KG1 (cell line): ENCODE results near the gene PIKFYVE.
"Not testable (repeated sequence)": the region's sequence is repeated elsewhere in the genome, so short reads cannot be mapped to it uniquely, and the experiment has no call there.

Source experiments
- DNase-seq: peaks from one replicate; lab custom pipeline; 2025; lab: John Stamatoyannopoulos, UW

The PIKFYVE gene

DNA sequence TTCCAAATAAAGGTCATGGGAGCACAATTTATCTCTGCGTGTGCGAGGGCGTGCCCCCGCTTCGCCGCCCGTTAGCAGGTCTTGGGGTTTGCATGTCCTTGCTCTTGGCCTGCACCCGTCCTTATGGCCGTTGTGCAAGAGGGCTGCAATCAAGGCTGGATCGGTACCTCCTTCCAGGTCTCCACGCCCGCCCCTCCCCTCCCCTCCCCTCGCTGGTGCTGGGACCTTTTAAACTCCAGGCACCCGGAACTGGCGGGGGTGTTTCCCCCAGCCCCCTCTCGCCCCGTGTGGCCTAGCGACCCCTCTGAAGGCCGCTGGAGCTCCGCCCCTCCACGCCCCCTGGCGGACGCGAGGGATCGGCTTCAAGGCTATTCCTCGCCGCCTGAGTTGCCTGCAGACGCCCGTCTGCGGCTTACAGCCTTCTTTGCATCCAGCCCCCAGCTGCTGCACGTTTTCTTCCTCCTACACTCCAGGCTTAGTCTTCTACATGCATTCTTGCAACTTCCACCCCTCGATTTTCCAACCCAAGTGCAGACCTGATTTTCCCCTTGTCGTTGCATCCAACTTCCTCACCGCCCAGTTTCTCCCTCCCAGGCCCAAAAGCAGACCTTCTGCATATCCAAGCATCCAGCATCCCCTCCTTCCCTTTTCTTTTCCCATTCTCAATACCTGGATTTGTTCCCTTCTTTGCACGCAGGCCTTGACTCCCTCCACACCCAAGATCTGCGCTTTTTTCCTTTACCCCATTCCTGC, 11.8 kb upstream of the PIKFYVE start:
- peak; percentile 73 for DNase-seq

DNA sequence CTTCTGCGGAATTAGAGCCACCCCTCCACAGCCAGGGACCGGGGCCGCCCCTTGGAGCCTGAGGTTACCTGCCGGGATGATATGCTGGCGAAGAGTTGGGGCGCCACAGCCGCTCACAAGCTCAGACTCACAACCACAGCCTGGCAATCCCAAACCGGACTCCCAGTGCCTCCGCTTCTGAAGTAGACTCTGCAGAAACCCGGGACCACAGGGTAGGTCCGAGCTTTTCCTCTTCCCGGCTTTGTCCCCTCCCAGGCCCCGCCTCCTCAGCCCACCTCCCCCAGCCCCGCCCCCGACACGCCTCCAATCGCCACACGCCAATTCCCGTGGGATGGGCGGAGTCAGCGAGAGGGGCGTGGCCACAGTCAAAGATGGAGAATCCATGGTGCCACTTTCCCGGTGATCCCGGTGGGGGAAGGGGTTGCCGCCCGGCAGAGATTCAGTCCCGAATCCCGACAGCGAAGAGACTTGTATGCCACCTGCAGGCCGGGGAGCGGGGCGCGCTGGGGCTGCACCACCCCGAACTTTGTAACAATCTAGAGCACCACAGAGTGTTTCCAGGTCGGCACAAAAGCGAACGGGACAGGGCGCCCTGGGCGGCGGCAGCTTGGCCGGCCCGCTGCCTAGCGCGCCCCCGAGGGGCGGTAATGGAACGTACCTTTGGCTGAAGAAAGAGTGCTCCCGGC, 11.0 kb upstream of the PIKFYVE start, which contains the start of gene IDH1:
IDH1 (minus strand) TSS at position 201 of the 686 bp plus-strand sequence. CDS start 3,520 bp downstream, outside the sequence.
- DNase-seq: peak; percentile 75

DNA sequence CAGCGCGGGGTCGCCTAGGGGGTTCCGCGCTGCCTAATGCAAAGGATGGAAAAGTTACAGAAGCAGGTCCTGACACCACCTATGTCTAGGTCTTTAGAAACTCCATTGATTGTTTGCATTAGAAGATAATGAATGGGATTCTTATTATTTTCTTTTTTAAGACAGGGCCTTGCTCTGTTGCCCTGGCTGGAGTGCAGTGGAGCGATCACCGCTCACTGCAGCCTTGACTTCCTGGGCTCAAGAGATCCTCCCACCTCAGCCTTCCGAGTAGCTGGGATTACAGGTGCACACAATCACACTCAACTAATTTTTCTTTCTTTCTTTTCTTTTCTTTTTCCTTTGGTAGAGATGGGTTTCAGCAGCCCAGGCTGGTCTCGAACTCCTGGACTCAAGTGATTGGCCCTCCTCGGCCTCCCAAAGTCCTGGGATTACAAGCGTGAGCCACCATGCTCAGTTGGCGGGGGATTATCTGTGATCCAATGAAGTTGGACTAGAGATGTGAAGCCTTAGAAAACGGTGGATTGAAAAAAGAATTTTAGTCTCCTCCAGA, 10.4 kb upstream of the PIKFYVE start:
- DNase-seq: no peak

DNA sequence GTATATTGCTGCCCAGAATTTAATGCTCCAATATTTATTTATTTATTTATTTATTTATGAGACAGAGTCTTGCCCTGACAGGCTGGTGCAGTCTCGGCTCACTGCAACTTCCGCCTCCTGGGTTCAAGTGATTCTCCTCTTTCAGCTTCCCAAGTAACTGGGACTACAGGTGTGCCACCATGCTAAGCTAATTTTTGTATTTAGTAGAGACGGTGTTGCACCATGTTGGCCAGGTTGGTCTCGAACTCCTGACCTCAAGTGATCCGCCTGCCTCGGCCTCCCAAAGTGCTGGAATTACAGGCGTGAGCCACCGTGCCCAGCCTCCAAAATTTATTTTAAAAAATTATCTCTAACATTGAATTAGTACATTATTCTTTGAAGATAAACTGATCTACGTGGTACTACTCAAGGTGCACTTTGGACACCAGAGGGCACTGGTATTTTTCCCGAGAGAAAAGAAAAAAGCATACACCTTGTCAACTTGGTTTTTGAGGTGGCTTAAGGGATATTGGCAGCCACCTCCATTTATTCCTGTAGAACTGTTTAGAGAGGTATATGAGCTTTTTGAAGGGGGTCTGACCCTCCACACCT, 9.8 kb upstream of the PIKFYVE start:
- no peak for DNase-seq

DNA sequence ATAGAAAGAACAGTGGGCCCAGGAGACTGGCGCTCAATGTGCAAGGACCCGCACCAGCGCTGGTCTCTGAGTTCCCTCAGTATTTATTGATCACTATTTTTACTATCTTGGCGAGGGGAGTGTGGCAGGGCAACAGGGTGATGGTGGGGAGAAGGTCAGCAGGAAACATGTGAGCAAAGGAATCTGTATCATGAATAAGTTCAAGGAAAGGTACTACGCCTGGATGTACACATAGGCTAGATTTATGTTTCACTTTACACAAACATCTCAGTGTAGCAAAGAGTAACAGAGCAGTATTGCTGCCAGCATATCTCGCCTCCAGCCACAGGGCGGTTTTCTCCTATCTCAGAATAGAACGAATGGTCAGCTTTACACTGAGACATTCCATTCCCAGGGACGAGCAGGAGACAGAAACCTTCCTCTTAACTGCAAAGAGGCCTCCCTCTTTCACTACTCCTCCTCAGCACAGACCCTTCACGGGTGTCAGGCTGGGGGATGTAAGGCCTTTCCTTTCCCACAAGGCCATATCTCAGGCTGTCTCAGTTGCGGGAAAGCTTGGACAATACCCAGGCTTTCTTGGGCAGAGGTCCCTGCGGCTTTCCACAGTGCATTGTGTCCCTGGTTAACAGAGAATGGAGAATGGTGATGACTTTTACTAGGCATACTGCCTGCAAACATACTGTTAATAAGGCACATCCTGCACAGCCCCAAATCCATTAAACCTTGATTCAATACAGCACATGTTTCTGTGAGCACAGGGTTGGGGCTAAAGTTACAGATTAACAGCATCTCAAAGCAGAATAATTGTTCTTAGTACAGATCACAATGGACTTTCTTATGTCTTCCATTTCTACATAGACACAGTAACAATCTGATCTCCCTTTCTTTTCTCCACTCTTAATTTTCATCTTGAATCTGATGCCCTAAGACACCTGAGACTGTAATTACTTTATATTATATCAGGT, 8.9 kb upstream of the PIKFYVE start:
- not testable (repeated sequence) for DNase-seq

DNA sequence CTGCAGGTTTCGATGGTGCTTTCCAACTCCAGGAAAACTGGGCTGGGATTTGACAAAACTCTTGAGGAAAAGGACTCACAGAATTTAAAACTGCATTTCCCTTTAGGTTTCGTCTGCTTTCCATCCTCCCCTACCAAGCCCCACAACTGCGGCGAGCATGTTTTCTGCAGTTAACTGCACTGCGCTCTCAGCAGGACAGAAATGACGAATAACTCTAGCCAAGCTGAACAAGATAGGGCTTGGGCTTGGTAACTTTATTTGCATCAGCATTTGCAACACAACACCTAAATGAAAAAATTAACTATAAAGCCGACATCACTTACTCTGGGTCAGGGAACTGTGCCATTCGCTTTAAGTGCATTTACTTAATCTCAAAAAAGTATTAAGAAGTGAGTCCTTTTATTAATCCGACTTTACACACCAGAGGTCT, 669 bp upstream of the PIKFYVE start:
- DNase-seq: no peak

DNA sequence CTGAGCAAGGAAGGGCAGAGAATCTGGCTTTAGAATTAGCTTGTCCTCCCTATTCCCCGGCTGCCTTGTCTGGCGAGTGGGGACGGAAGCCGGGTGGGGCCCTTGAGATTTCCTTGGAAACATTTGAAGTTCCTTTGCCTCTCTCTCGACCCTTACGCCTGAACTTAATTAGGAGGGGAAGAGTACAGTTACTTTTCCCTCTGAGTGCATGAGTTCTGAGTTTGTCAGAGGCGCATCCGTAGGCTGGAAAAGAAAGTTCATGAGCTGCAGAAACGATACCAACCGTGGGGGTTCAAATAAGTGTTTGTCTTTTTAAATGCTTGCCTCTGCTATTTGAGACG, 468 bp downstream of the PIKFYVE start:
- no peak for DNase-seq

DNA sequence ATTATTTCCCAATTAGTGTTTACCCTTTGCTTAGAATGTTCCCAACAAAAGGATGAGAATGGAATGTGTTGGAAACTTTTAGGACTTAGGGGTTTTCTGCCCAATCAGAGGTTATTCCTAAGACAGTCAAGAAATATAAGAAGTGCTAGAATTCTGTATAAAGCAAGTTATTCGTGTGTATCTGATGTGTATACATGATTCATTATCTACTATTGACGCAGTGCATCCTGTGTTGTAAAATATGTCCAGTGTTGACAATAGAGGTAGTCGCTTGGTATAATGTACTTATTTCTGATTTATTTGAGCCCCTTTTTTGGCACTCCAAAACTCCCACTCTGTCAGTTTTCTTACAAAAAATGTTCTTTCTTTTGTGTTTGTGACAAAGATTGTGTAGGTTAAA, 881 bp downstream of the PIKFYVE start:
- no peak for DNase-seq

DNA sequence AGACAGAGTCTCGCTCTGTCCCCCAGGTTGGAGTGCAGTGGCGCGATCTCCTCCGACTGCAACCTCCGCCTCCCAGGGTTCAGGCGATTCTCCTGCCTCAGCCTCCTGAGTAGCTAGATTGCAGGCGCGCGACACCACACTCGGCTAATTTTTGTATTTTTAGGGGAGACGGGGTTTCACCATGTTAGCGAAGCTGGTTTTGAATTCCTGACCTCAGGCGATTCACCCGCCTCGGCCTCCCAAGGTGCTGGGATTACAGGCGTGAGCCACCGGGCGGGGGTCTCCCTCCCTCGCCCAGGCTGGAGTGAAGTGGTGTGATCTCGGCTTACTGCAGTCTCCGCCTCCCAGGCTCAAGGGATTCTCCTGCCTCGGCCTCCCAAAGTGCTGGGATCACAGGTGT, 1.5 kb downstream of the PIKFYVE start:
- DNase-seq: not testable (repeated sequence)

DNA sequence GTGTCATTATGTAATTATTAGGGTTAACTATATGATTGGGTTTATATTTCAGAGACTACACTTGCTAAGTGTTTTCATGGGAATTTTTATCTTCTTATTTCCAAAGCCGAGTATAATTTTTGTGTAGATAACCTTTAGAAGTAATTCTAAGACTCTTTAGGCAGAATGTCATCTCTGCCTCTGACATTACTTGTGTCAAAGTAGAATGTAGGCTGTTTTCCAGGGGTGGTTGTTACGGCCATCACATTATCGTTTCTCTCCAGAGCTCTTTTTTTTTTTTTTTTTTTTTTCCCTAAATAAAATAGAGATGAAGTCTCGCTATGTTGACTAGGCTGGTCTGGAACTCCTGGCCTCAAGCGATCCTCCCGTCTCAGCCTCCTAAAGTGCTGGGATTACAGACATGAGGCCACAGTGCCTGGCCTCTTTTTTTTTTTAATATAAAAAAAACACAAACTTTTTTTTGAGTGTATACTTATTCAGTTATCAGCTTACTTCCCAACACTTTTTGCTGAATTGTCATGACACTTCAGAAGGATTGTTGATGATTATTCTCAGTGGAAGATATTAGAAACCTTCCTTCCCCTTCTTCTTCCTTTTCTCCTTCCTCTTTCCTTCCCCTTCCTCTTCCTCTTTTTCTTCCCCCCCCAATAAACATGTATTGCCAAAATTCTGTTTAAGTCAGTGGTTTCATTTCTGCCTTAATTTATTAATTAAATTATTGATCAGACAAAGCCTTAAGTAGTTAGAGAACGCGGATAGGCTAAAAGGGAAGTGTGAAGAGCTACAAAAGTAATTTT, 2.3 kb downstream of the PIKFYVE start:
- DNase-seq: no peak

DNA sequence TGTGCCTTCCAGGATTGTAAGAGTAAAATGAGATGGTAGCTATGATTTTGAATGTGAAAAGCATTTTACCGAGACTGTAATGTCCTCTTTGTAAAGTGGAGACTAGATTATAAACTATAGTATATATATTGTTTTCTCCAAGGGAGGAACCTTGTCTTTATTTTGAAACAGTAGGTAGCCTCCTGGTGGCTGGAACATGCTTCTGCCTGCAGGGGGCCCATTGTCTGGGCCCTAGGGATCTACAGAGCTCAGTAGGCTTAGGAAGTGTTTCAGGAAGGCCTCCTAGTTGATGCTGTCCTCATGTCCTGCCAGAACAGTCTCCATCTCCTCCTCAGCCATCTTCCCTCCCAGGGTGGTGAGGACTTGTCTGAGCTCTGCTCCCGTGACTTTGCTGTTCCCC, 3.0 kb downstream of the PIKFYVE start:
- no peak for DNase-seq

DNA sequence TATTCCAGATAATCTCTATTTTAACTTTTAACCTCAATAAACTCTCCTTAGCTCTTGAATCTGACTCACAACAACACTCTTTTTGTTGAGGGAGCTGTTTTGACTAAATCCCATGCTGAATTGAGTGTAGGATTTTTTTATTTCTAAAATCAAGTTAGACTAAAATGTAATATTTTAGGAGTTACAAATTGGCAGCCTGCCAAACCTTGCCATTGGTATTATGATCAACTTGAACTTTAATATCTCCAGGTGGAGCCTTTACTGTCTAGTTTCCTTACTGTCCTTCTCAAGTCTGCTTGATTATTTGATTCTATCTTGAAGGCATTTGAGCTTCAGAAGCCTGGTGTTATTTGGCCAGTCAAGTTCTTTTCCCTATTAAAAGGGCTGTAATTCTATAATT, 8.7 kb downstream of the PIKFYVE start:
- DNase-seq: no peak

DNA sequence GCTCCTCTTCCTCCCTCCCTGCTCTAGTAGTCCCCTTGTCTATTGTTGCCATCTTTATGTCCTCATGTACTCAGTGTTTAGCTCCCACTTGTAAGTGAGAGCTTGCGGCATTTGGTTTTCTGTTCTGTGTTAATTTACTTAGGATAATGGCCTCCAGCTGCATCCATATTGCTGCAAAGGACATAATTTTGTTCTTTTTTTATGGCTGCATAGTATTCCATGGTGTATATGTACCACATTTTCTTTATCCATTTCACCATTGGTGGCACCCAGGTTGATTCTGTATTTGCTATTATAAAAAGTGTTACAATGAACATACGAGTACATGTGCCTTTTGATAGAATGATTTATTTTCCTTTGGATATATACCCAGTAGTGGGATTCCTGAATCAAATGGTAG, 12.5 kb downstream of the PIKFYVE start:
- DNase-seq: no peak

DNA sequence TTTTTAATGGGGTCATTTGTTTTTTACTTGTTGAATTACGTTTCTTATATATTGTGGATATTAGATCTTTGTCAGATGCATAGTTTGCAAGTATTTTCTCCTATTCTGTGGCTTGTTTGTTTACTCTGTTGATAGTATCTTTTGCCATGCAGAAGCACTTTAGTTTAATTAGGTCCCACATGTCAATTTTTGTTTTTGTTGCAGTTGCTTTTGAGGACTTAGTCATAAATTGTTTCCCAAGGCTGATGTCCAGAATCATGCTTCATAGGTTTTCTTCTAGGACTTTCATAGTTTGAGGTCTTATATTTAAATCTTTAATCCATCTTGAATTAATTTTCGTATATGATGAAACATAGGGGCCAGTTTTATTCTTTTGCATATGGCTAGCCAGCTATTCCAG, 13.2 kb downstream of the PIKFYVE start:
- DNase-seq: no peak

DNA sequence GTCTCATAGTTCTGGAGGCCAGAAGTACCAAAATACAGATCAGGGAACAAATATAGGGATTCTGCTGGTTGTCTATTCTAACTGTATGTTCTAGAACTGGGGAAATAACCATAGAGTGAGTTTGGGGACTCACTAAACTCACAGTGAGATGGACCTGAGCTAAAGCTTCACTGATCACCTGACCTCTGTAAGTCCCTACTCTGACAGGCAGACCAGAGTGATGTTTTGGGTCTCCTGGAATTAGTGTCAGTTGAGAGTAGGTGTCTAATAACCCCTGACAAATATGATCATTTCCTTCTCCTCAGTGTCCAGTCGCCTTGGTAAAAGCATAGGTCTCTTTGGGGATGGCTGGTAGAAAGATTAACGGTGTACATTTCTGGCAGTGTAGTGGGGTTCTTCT, 14.2 kb downstream of the PIKFYVE start:
- no peak for DNase-seq

DNA sequence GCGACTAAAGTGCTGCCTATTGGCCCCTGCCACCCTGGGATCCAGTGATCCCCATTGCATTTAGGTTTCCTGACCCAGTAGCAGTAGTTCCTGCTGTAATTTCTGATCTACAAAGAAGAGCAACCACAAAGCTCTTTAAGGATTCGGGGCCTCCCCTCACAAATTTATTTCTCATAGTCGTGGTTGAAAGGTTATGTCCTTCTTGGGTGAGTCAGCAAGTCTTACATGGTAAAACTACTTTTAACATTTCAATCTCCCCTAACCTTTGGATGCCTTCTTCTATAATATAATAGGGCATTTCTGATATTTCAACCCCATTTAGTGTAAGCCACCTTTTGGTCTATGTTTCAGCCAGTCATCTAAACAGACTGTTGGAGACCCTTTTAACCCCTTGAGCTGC, 14.9 kb downstream of the PIKFYVE start:
- no peak for DNase-seq

DNA sequence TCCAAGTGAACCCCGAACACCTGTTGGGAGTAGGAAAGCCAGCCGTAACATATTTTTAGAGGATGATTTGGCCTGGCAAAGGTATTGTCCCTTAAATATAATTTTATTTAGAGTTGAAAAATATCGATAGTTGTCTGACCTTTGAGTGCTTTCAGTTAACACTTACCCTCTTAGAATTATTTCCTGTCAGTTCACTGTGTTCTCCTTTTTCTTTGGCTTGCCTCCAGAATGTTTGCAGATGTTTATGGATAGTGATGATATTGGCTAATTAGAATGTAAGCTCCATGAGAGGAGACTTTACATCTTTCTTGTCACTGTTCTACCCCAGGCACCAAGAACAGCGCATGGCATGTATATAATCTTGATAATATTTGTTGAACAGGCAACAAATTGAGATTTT, 19.8 kb downstream of the PIKFYVE start:
- peak; percentile 11 for DNase-seq

DNA sequence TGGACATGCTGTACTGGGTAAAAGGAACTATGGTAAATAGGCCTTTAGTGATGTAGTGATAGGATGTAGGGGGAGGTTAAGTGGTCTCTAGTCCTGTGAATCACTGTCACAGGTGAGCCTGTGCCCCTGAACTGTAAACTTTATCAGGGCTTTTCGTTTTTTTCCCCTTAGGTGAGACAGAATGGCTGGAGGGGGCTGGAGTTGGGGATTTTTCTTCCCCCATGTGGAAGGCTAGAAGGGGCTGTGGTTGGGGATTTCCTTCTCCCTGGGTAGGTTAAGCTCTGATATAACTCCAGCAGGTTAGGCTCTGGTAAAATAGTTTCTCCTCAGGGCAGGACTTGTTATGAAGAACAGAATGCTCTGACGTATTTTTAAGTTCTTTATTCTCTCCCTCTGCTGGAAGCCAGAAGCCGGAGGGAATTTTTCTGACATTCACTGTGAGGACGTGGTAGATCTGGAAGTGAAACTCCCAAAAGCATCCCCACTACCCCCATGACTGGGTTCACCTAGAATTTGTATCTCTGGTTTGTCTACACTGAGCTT, 28.5 kb downstream of the PIKFYVE start:
- no peak for DNase-seq

DNA sequence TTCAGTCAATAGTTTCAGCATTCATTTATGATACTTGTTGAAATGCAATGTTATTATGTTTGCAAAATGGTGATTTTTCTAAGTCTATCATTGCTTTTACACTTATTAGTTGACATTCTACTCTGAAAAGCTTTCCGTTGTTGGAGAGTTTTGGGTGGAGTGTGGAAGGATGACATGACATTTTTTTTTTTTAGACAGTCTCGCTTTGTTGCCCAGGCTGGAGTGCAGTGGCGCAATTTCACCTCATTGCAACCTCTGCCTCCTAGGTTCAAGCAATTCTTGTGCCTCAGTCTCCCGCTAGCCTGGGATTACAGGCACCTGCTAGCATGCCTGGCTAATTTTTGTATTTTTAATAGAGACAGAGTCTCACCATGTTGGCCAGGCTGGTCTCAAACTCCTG, 29.8 kb downstream of the PIKFYVE start:
- no peak for DNase-seq

DNA sequence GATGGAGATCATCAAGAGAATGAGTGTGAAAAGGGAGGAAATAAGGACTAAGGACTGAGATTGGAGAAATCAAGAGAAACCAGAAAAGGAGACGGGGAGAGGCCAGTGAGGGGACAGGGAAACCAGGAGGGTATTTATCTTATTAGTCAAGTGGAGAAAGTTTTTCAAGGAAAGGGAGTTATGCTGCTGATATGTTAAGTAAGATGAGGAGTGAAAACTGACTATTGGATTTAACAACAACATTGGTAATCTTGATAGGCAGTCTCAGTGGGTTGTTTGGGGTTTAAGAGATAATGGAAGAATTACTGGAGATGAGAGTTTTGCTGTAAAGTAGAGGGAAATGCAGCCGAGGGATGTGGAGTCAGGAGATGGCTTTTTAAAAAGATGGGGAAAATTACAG, 30.6 kb downstream of the PIKFYVE start:
- DNase-seq: no peak

DNA sequence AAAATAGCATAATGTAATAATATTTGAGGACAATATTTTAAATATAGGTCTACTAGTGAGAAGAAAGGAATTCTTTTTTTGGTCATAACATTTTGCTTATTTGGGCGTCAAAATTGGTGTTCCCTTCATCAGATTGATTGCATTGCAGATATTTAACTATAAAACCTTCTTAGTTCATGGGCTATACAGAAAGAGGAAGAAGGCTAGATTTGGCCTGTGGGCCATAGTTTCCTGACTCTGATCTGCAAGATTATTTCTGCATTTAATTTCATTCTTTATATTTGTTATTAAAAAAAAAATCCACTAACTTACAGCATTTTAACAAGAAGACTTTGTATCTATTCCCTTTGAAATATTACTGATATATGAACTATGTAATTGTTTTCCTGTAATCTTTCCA, 31.9 kb downstream of the PIKFYVE start:
- DNase-seq: no peak
